GM13977 (cell line): ENCODE measurements around the gene ABCG8.

Experiments used
- DNase-seq: peaks from one replicate; pipeline ENCODE4 v3.0.0; 2012; ENCODE audit warnings: low spot score
- CTCF ChIP-seq: IDR thresholded peaks from 2 replicates; pipeline ENCODE4 v1.5.1; 2012; ENCODE audit warnings: mild to moderate bottlenecking, control low read depth; ENCODE audit not compliant: insufficient read depth; ENCODE audit errors: extremely low read depth, missing control alignments
- in situ Hi-C: fragments of 300-500 bp; cut with MboI; formaldehyde crosslinking; loops from one replicate; pipeline ENCODE4 v1.12.0; 2022; ENCODE audit warnings: low sequenced_read_pairs, low pct_unique_long_range_greater_than_20kb, mixed read lengths, inconsistent platforms; ENCODE audit not compliant: unreplicated experiment

Gene ABCG8

GRCh38 chr2:43812006-43812405 lies 26.8 kb upstream of the ABCG8 start:
- in situ Hi-C loops = no loop called here
- no peak for DNase-seq
- TF ChIP-seq CTCF = no peak

GRCh38 chr2:43812947-43813346 lies 25.8 kb upstream of the ABCG8 start:
- in situ Hi-C loops = no loop called here
- DNase-seq = no peak
- TF ChIP-seq CTCF = no peak

- DNase-seq = no peak
- no peak for TF ChIP-seq CTCF
- in situ Hi-C loops = no loop called here
Measured at GRCh38 chr2:43814711-43815110, 24.1 kb upstream of the ABCG8 start.

GRCh38 chr2:43818761-43819160 lies 20.0 kb upstream of the ABCG8 start:
- TF ChIP-seq CTCF = no peak
- DNase-seq = no peak
- in situ Hi-C loops = no loop called here

GRCh38 chr2:43819491-43820163 lies 19.1 kb upstream of the ABCG8 start:
- DNase-seq = no peak
- no peak for TF ChIP-seq CTCF
- in situ Hi-C loops = no loop called here

- in situ Hi-C loops = no loop called here
- no peak for TF ChIP-seq CTCF
- DNase-seq = no peak
Measured at GRCh38 chr2:43822839-43823238, 15.9 kb upstream of the ABCG8 start.
